Liver (tissue), 3 donors: ENCODE measurements around the gene DDX31.

ENCODE experiments used
- CTCF ChIP-seq: fragments of 150-350 bp; IDR thresholded peaks from 2 replicates; pipeline ENCODE4 v1.5.1; 2017; ENCODE audit warnings: improper control_type of control experiment, low read depth, low read length; ENCODE audit not compliant: missing input control
- EGR1 ChIP-seq, 2 donors: IDR thresholded peaks; 2 replicates each; pipeline ENCODE4 v1.6.1; 2016 to 2018; ENCODE audit warnings: antibody characterized with exemption in 2 of 2, low read depth in 2 of 2
- donor health status: healthy.
- donor health status: healthy.

DNA sequence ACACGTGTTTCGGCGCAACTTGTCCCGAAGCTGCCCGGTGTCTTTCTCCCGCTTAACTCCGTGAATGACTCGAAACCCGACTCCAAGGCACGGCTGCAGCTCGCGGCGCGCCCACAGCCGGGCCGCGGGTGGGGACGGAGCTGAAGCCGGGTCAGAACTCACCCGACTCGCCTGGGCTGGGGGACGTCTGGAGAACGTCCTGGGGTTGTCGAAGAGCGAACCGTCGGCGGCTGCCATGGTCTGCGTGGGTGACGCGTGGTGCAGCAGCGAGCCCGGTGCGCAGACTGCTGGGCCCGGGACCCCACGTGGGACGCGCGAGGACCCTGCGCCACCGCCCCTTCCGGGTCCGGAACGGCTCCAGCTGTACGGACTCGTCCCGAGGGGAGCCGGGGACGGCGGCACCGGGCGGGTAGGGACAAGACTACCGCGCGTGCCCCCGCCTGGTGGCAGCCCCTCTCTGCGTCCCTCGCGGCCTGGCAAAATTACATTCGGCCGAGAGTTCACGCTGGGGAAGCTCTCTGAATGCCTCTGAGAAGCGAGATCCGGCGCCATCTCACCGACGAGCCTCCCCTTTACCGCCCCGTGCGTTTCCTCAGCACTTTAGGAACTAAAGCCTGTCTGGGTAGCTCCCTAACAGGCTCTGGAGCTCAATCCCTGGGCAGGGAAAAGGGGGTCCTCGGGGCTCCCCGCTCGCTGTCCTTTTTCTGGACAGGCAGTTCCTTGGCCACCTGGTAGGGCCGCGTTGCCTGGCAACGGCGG lies at the start of gene DDX31:
- TF ChIP-seq CTCF: no peak
- TF ChIP-seq EGR1 (IDR thresholded peaks at IDR 0.05; ENCODE audit: low read depth in 2 of 2): no peak
